Ovary (tissue), 9 donors: ENCODE results near the gene VAV3. TPM values are rescaled to one million over a fixed set of nuclear protein-coding genes. Genes with fewer than 3 reads are reported as not detected.

Experiments
- DNase-seq, 5 donors: peaks; one replicate each; pipeline ENCODE4 v3.0.0-alpha.2; 2019 to 2020
- H3K27ac ChIP-seq, 2 donors: fragments of 200-600 bp; one replicate each; pipeline versions ENCODE4 v1.5.1 to v1.8.0; 2019 to 2022
- H3K27me3 ChIP-seq: fragments of 200-600 bp; one replicate; pipeline ENCODE4 v1.8.0; 2022
- H3K36me3 ChIP-seq: fragments of 200-600 bp; sonication (generic); one replicate; pipeline ENCODE4 v1.5.1; 2019
- H3K4me1 ChIP-seq: one replicate; pipeline ENCODE4 v1.8.1; 2013; ENCODE audit warnings: mild to moderate bottlenecking, moderate library complexity; ENCODE audit not compliant: insufficient read depth
- H3K4me3 ChIP-seq: fragments of 200-600 bp; sonication (generic); one replicate; pipeline ENCODE4 v1.5.1; 2017
- H3K9me3 ChIP-seq, 2 donors: fragments of 200-600 bp in 1 of 2; sonication (generic) in 1 of 2; one replicate each; pipeline versions ENCODE4 v1.5.1 to v1.8.1; 2013 to 2019; ENCODE audit warnings: mild to moderate bottlenecking in 1 of 2, moderate library complexity in 1 of 2
- CTCF ChIP-seq, 3 donors: fragments of 450-650 bp in 2 of 3; fragments of 200-600 bp in 1 of 3; IDR thresholded peaks; one replicate each; pipeline versions ENCODE4 v1.5.1 to v1.8.0; 2016 to 2022; ENCODE audit warnings: antibody characterized with exemption in 3 of 3, mild to moderate bottlenecking in 1 of 3
- EP300 ChIP-seq: sonication (generic); formaldehyde crosslinking; IDR thresholded peaks from one replicate; pipeline ENCODE4 v1.6.1; 2017; ENCODE audit warnings: antibody characterized with exemption
- POLR2A ChIP-seq: fragments of 450-650 bp; IDR thresholded peaks from one replicate; pipeline ENCODE4 v1.6.1; 2017; ENCODE audit warnings: antibody characterized with exemption, mild to moderate bottlenecking, moderate library complexity
- WGBS, 3 donors: extraction: QIAGEN DNeasy Blood & Tissue Kit in 1 of 3; methylation state at CpG; one replicate each; pipeline versions ENCODE4 v1.1.5 to v1.1.7; 2013 to 2017; 5-methylcytosine and 5-hydroxymethylcytosine counted together
- intact Hi-C, 4 donors: fragments of 100-400 bp; cut with DNase I; formaldehyde crosslinking; loops; one replicate each; pipeline versions ENCODE4 v1.11.0 to v1.15.1; 2022 to 2023
- polyA plus RNA-seq, 2 donors: library from polyadenylated mRNA; stranded (reverse); fragments of 200-250 nt in 1 of 2; fragments of 350-450 nt in 1 of 2; fragmentation: Illumina TruSeq in 1 of 2; extraction: RNeasy Lipid Tissue Mini Kit (QIAGEN cat#74804) in 1 of 2; gene quantifications; one replicate each; pipeline ENCODE4 v1.2.3, GENCODE V29; 2013 to 2014
- total RNA-seq, 7 donors: library from RNA; depleted of rRNA in 2 of 7; stranded (reverse); fragments of >200 nt in 2 of 7; fragmentation: NEBNext Ultra II Directional in 3 of 7; extraction: Animal tissue kit (Norgen Biotek cat#: 25700) in 3 of 7; gene quantifications; one replicate each; pipeline versions ENCODE4 v1.1.0 to v1.2.4, GENCODE V29; 2016 to 2023
- donor health status: DM: no; HTN: no; CAD: no; lungs with moderate emphysema.
- donor health status: DM: no; HTN: no; CAD: no.
- donor health status: Bipolar disorder and iron deficiency.
- donor health status: DM: yes; HTN: yes; CAD: no.
- donor health status: DM: no; HTN: no; CAD: no.
- donor health status: DM: yes; HTN: yes; CAD: no.

VAV3 gene
- total and polyA plus RNA-seq, 9 donors: 0.78 to 7.4 (median 1.5) TPM

DNA sequence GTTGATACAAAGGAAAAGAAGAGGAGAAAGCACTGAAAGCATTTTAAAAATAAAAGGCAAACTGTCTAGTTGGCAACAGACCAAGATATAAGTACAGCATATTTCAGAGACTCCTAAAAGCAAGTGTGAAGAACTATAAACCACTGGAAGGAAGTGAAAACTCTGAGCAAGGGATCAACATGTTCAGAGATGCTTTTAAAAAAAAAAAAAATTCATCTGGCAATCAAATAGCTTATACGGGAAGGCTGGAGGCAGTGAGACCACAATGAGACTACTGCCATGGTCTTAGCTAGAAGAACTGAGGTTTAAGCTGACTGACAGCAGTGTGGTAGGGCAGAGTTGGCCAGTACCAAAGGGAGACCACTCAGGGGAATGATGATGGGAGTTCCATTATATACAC, 124.3 kb downstream of the VAV3 start:
- H3K9me3 ChIP-seq: no peaks in the 10 kb centered on the region
- DNase-seq: no peak
- H3K4me1 ChIP-seq: no peaks in the 10 kb centered on the region
- no peaks in the 10 kb centered on the region for H3K36me3 ChIP-seq
- H3K27me3 ChIP-seq: no peaks in the 10 kb centered on the region
- H3K4me3 ChIP-seq: no peak overlapping the region
- TF ChIP-seq EP300 (no peak), CTCF (IDR thresholded peaks at IDR 0.05) (no peak), POLR2A (no peak)
- WGBS, 3 donors: 13 to 19% (median 17%) methylated on average over 1 of the region's 1 CpG
- intact Hi-C loops: no loop called here
- H3K27ac ChIP-seq: no peak overlapping the region

DNA sequence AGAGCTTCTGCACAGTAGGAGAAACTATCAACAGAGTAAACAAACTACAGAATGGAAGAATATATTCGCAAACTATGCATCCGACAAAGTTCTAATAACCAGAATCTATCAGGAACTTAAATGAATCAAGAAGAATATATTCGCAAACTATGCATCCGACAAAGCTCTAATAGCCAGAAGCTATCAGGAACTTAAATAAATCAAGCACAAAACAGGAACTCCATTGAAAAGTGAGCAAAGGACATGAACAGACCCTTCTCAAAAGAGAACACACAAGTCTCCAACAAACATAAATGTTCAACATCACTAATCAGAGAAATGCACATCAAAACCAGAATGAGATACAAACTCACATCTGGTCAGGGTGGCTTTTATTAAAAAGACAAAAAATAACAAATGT, 126.9 kb downstream of the VAV3 start:
- DNase-seq: no peak
- TF ChIP-seq EP300 (no peak), POLR2A (no peak), CTCF (IDR thresholded peaks at IDR 0.05) (no peak)
- intact Hi-C loops: no loop called here
- WGBS, 3 donors: 93% methylated on average over 4 of the region's 4 CpGs
- H3K27ac ChIP-seq: no peak overlapping the region
- H3K36me3 ChIP-seq: no peaks in the 10 kb centered on the region
- H3K4me1 ChIP-seq: no peaks in the 10 kb centered on the region
- H3K4me3 ChIP-seq: no peak overlapping the region
- H3K27me3 ChIP-seq: no peaks in the 10 kb centered on the region
- no peaks in the 10 kb centered on the region for H3K9me3 ChIP-seq

DNA sequence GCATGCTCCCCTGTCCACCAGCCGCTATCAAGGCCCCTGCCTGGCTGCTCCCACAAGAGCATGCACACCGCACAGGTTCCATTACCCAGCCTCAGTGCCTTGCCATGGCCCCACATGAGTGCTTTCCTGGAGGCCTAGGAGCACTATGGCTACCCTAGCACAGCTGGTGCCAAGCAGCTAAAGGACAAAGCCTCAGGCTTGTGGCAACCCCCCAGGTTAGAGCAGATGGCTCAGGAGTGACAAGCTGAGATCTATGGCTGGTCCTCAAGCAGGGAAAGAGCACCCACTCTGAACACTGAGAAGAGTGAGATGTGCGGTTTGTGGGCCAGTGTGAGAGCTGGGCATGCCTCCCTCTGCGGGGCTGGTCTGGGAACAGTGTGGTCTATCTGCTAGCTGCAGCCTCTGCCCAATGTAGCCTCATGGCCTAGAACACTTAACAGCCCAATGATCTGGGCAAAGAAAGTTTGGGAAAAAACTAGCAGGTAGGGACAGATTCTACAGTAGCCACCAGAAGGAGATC, 129.8 kb downstream of the VAV3 start:
- Histone ChIP-seq H3K36me3 (no peaks in the 10 kb centered on the region), H3K4me3 (no peak overlapping the region), H3K27ac (no peak overlapping the region), H3K27me3 (no peaks in the 10 kb centered on the region), H3K9me3 (no peaks in the 10 kb centered on the region), H3K4me1 (no peaks in the 10 kb centered on the region)
- intact Hi-C loops: no loop called here
- WGBS, 3 donors: 86 to 96% (median 91%) methylated on average over 4 of the region's 4 CpGs
- DNase-seq: no peak
- TF ChIP-seq POLR2A (no peak), CTCF (IDR thresholded peaks at IDR 0.05) (no peak), EP300 (no peak)

- WGBS, 3 donors: 57 to 75% (median 60%) methylated on average over 2 of the region's 2 CpGs
These were observed 131.9 kb downstream of the VAV3 start for GRCh38 chr1:107833061-107833460.

More at GRCh38 chr1:107833061-107833460, 131.9 kb downstream of the VAV3 start:
- no peak for DNase-seq
- Histone ChIP-seq H3K9me3 (no peaks in the 10 kb centered on the region), H3K36me3 (no peaks in the 10 kb centered on the region), H3K4me1 (no peaks in the 10 kb centered on the region), H3K27ac (no peak overlapping the region), H3K27me3 (no peaks in the 10 kb centered on the region), H3K4me3 (no peak overlapping the region)
- intact Hi-C loops: loop anchor here in 1 of 4 donors (5.0 kb wide), 1 partner anchor 476 kb away; no protein-coding TSS in a partner anchor
- TF ChIP-seq EP300: no peak
- no peak for TF ChIP-seq POLR2A
- TF ChIP-seq CTCF (IDR thresholded peaks at IDR 0.05): no peak
